LNCAP (cell line): Measurements from ENCODE around the gene BCL7B.

Experiments
- CTCF ChIP-seq: fragments of 450-650 bp; IDR thresholded peaks from 2 replicates; pipeline ENCODE4 v1.5.1; 2017; ENCODE audit warnings: mild to moderate bottlenecking

BCL7B gene

GRCh38 chr7:73507556-73507955 is 49.9 kb downstream of the BCL7B start:
- no peak for TF ChIP-seq CTCF

GRCh38 chr7:73504920-73505319 is 52.6 kb downstream of the BCL7B start:
- TF ChIP-seq CTCF = no peak

- TF ChIP-seq CTCF = no peak
Observed at GRCh38 chr7:73504017-73504416, 53.5 kb downstream of the BCL7B start.

GRCh38 chr7:73503229-73503628 is 54.3 kb downstream of the BCL7B start:
- no peak for TF ChIP-seq CTCF

GRCh38 chr7:73496626-73497025 is 60.9 kb downstream of the BCL7B start:
- TF ChIP-seq CTCF = no peak

- TF ChIP-seq CTCF = no peak
Observed at GRCh38 chr7:73489976-73490375, 67.5 kb downstream of the BCL7B start.

GRCh38 chr7:73487486-73487885 is 70.0 kb downstream of the BCL7B start:
- no peak for TF ChIP-seq CTCF
